Stimulated activated CD4-positive, alpha-beta T cell treated with anti-CD3 and anti-CD28 coated beads, Interleukin-1b, Interleukin-23, amount 100 ng/mL, for 4 hours (primary cell): Measurements from ENCODE around the gene MAD1L1.

Experiments used
- DNase-seq, 2 donors: peaks; one replicate each; pipeline ENCODE4 v3.0.0-alpha.2; 2020; ENCODE audit warnings: low read depth in 2 of 2

The MAD1L1 gene

GRCh38 chr7:2032030-2032875 is 200.5 kb downstream of the MAD1L1 start:
- DNase-seq = no peak

DNA sequence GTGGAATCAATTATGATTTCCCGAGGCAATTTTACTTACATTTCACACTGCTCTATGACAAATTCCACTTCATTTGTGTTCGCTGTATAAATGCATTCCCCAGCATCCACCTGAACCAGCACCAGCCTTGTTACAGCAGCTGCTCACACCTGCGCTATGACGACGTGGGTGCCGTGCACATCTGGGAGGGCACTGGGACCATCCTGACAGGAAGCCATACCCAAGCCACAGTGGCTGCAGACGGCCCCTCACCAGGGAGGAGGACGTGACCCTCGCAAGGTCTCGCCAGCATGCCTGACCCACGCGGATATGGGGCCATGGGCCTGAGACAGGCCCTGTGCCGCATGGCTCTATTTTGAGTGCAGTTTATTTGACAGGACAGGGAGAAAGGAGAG is 201.3 kb downstream of the MAD1L1 start:
- DNase-seq = no peak

- no peak for DNase-seq
These were observed 202.0 kb downstream of the MAD1L1 start for GRCh38 chr7:2030475-2031450.

- no peak for DNase-seq
These were observed 202.8 kb downstream of the MAD1L1 start for GRCh38 chr7:2029936-2030335.

DNA sequence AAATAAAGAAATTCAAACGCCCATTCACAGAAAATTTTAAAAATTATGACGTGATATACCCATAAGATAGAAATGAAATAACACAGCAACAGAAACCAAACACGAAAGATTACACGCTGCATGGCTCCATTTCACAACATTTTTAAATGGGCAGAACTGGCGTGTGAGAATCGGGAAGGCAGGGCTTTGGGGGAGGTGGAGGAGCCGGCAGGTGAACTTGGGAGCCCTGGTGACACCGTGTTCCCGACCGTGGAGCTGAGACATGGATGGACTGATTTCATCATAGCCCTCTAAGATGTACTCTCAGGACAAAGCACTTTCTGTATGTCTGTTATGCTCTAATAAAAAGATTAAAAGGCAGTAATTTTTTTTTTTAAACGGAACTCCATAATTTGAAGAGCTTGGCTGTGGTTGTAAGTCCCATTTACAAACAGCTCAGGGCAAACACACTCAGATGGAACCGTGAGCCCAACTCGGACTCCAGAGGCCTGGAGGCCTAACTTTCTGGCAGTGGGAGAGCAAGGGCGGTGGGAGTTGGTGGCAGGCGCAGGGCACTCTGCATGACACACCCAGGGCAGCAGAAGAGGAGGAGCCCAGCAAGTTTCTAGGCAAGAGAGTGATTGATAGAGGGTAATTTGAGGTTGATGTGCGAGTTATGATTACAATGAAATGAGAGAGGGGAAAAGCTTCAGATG is 203.4 kb downstream of the MAD1L1 start:
- DNase-seq = no peak

GRCh38 chr7:2028733-2029132 is 204.0 kb downstream of the MAD1L1 start:
- DNase-seq = no peak

DNA sequence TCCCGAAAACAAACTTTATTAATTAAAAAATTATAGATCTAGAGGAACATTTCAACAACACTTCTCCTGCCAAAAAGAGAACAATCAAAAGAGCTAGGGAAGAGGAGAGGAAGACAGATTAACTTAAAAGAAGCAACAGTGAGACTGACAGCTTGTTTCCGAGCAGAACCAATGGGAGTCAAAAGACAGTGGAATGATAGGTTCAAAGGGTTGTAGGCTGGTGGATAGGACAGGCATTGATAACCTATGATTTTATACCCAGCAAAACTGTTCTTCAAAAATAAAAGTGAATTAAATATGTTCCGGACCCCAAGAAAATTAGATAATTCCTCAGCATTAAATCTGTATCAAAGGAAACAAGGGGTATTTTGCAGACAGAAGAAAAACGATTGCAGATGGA is 207.6 kb downstream of the MAD1L1 start:
- no peak for DNase-seq

GRCh38 chr7:2024567-2024918 is 208.2 kb downstream of the MAD1L1 start:
- no peak for DNase-seq

- no peak for DNase-seq
These were observed 208.7 kb downstream of the MAD1L1 start for GRCh38 chr7:2023877-2024566.

- no peak for DNase-seq
These were observed 210.0 kb downstream of the MAD1L1 start for GRCh38 chr7:2022737-2023250.

DNA sequence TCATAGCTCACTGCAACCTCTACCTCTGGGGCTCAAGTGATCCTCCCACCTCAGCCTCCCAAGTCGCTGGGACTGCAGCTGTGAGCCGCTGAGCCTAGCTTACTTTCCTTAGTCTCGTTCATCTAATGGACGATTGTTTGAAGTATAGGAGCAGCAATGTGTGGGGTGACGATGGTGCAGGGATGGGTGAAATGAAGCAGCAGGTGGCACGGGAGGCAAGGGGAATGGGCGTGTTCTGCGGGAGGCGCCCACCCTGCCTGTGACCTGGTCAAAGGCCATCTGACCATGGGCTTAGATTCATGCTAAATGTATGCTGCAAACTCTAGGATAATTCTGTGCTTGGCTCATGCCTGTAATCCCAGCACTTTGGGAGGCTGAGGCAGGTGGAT is 210.7 kb downstream of the MAD1L1 start:
- DNase-seq = no peak

DNA sequence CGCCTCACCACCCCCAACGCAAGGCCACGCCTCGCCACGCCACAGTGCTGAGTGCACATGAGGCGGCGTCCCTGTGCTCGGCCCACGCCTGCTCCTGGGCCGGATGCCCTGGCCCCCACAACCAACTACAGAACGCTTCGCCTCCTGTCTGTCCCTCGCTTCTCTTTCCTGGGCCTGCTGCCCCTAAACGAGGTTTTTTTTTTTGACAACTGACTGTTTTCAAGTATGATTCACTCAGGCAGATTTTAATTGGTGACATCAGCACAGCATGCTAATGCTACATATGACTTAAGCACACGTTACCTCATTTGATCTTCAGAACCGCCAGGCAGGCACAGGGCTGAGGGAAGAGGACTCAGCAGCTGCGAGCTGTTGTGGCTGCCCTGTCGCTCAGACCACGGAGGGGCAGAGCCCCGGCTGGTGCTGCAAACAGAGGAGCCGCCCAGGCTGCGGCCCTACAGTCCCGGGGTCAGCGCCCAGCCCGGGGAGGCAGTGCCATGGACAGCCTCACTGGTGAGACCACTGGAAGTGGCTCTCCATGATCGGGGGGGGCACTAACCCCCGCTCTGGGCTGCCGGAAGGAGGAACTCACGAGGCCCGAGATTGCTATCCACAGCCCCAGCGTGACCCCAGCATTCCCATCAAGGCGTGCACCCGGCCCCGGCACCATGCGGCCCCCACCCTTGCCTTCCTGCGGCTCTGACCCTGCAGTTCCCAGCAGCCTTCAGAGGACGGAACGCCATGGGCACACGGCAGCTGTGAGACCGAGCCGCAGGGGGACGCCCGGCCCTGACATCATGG is 212.8 kb downstream of the MAD1L1 start:
- peak; percentile 25 to 27 for DNase-seq

GRCh38 chr7:2019461-2019710 is 213.4 kb downstream of the MAD1L1 start:
- DNase-seq = no peak

GRCh38 chr7:2018569-2019460 is 213.9 kb downstream of the MAD1L1 start:
- no peak for DNase-seq

GRCh38 chr7:2017914-2018568 is 214.7 kb downstream of the MAD1L1 start:
- no peak for DNase-seq

GRCh38 chr7:2017481-2017891 is 215.3 kb downstream of the MAD1L1 start:
- DNase-seq = no peak

- no peak for DNase-seq
These were observed 215.8 kb downstream of the MAD1L1 start for GRCh38 chr7:2016761-2017480.

DNA sequence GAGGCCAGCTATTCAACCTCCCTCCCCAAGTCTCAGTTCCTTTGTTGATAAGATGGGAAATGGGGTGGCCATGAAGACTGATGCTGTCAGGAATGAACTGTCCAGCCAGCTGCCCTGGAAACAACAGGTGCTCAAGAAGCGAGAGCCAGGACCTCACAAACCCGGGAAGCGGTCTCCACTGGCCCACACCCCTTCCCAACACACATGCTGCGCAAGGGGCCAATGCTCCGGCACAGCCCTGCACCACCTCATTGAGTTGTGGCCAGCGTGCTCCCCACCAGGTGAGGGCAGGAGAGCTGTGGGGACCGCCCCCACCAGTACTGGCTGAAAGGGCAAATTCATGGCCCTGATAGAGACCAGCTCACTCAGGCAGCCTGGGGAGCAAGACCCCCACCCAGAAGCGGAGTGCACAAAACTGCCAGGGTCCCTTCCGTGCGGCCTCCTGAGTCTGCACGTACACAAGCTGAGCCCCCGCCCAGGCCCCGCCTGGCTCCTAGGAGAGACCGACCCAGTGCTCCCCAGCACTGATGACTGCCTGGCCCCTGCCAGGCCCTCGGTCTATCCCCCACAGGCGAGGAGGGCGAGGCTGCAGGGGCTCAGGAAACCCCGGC is 216.6 kb downstream of the MAD1L1 start:
- no peak for DNase-seq
